ENCODE results near the gene ANO1.

DNA sequence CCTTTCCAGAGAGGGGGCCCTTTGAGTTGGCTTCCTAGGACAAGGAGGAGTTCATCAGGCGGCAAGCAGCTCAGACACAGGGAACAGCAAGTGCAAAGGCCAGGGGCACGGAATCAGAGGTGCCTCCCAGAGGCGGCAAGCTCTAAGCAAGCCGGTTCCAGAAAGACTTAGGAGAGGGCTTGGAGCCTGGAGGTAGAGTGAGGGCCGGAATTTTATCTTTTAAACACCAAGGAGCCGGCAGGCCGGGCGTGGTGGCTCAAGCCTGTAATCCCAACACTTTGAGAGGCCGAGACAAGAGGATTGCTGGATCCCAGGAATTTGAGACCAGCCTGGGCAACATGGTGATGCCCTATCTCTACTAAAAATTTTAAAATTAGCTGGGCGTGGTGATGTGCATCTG is 151.6 kb downstream of the ANO1 start:
- no peak for TF ChIP-seq REST (IDR thresholded peaks at IDR 0.05; ENCODE audit: low read depth, low read length)
- TF ChIP-seq CTCF (IDR thresholded peaks at IDR 0.05) = no peak
- no peak for TF ChIP-seq MAX (IDR thresholded peaks at IDR 0.05; ENCODE audit: low read depth)
- no peak for TF ChIP-seq FOSL2 (IDR thresholded peaks at IDR 0.05; ENCODE audit: borderline replicate concordance, low read depth)
- TF ChIP-seq, protein P1, sequence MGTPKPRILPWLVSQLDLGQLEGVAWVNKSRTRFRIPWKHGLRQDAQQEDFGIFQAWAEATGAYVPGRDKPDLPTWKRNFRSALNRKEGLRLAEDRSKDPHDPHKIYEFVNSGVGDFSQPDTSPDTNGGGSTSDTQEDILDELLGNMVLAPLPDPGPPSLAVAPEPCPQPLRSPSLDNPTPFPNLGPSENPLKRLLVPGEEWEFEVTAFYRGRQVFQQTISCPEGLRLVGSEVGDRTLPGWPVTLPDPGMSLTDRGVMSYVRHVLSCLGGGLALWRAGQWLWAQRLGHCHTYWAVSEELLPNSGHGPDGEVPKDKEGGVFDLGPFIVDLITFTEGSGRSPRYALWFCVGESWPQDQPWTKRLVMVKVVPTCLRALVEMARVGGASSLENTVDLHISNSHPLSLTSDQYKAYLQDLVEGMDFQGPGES (IDR thresholded peaks at IDR 0.05; ENCODE audit: low read depth, low read length) = no peak
- no peak for TF ChIP-seq EP300 (IDR thresholded peaks at IDR 0.05; ENCODE audit: borderline replicate concordance in 1 of 2, low read depth in 1 of 2, low read length in 1 of 2)
- no peak for TF ChIP-seq TCF12 (IDR thresholded peaks at IDR 0.05)
- no peak for TF ChIP-seq CHD2 (IDR thresholded peaks at IDR 0.05; ENCODE audit: low read length, partially characterized antibody)
- TF ChIP-seq JUND (IDR thresholded peaks at IDR 0.05) = no peak
- TF ChIP-seq RXRA (IDR thresholded peaks at IDR 0.05; ENCODE audit: borderline replicate concordance, low read depth) = no peak
- no peak for TF ChIP-seq ZBTB33 (IDR thresholded peaks at IDR 0.05; ENCODE audit: borderline replicate concordance, low read depth)
- no peak for TF ChIP-seq EZH2phosphoT487 (IDR thresholded peaks at IDR 0.05; ENCODE audit: borderline replicate concordance, low read depth)
- no peak for TF ChIP-seq RFX5 (IDR thresholded peaks at IDR 0.05; ENCODE audit: low read length)
- no peak for TF ChIP-seq SIN3A (IDR thresholded peaks at IDR 0.05; ENCODE audit: borderline replicate concordance, low read depth, low read length)
